ENCODE results near the gene YBX2. TPM values are rescaled to one million over a fixed set of nuclear protein-coding genes. Genes with fewer than 3 reads are reported as not detected.
A peak's percentile ranks its signal among the peaks of the same experiment; 100 is the strongest.

The YBX2 gene
- total RNA-seq, 1 donor from 2014 or later: 0.35 TPM

GRCh38 chr17:7289256-7290032 is 5.0 kb downstream of the YBX2 start:
- DNase-seq (ENCODE audit: low read depth): no peak
- H3K4me3 ChIP-seq (ENCODE audit: low read depth, low read length): no peak overlapping the region
- no peak for TF ChIP-seq CTCF (conservative IDR thresholded peaks at IDR 0.05; ENCODE audit: low read depth, low read length)

GRCh38 chr17:7285679-7286078 is 8.8 kb downstream of the YBX2 start:
- no peak for DNase-seq (ENCODE audit: low read depth)
- TF ChIP-seq CTCF (conservative IDR thresholded peaks at IDR 0.05; ENCODE audit: low read depth, low read length): no peak
- H3K4me3 ChIP-seq (ENCODE audit: low read depth, low read length): no peak overlapping the region

- DNase-seq (ENCODE audit: low read depth): no peak
- TF ChIP-seq CTCF (conservative IDR thresholded peaks at IDR 0.05; ENCODE audit: low read depth, low read length): no peak
- no peak overlapping the region for H3K4me3 ChIP-seq (ENCODE audit: low read depth, low read length)
These were observed 9.5 kb downstream of the YBX2 start for GRCh38 chr17:7284911-7285310.

- H3K4me3 ChIP-seq (ENCODE audit: low read depth, low read length): no peak overlapping the region
- no peak for TF ChIP-seq CTCF (conservative IDR thresholded peaks at IDR 0.05; ENCODE audit: low read depth, low read length)
- no peak for DNase-seq (ENCODE audit: low read depth)
These were observed 10.8 kb downstream of the YBX2 start for GRCh38 chr17:7283471-7284216.

- no peak overlapping the region for H3K4me3 ChIP-seq (ENCODE audit: low read depth, low read length)
- TF ChIP-seq CTCF (conservative IDR thresholded peaks at IDR 0.05; ENCODE audit: low read depth, low read length): no peak
- no peak for DNase-seq (ENCODE audit: low read depth)
These were observed 11.6 kb downstream of the YBX2 start for GRCh38 chr17:7282752-7283321.

GRCh38 chr17:7281953-7282751 is 12.3 kb downstream of the YBX2 start:
- peak overlapping the region; percentile 54 for H3K4me3 ChIP-seq (ENCODE audit: low read depth, low read length)
- DNase-seq (ENCODE audit: low read depth): no peak
- TF ChIP-seq CTCF (conservative IDR thresholded peaks at IDR 0.05; ENCODE audit: low read depth, low read length): no peak
